HUDEP-2 (cell line): Measurements from ENCODE around the gene RCAN2.
A peak's percentile ranks its signal among the peaks of the same experiment; 100 is the strongest.
"Not testable (repeated sequence)": the region's sequence is repeated elsewhere in the genome, so short reads cannot be mapped to it uniquely, and the experiment has no call there.

ENCODE experiments used
- DNase-seq, 76 experiments: peaks; one replicate each; lab custom pipeline; 2025; ENCODE audit not compliant: unreplicated experiment in 76 of 76; lab: John Stamatoyannopoulos, UW

Gene RCAN2

DNA sequence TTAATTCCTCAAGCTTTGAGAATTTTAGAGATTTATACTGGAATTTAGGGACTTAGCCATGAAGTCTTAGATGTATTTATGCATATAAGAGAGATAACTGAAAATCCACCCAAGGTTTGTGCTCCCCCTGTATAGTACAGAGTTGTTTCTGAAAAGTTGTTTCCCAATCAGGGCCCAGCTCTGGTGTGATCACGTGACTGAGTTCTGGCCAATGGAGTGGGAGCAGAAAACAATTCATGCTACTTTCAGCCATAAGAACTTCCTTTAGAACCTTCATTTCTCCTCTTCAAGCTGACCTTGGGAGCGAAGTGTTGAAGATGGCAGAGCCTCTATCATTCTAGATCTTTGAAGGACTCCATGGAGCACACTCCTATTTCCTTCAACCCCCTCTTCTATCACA lies 151.0 kb downstream of the RCAN2 start:
- no peak for DNase-seq

DNA sequence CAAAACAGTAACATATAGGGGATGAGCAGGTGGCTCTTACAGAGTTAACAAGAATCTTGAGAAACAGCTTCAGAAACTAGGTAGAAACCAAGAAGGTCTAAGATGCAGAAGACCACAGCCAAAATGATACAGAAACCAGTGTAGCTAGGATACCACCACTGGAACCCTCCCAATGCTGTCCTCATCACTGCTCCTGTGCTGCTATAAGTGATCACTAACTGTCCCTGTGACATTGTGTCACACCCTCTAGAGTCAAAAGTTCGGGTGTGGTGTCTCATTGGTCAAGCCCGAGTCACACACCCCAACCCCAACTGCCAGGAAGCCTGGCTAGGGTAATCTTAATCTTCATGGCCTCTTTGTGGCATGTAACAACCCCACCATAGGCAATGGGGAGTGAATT lies 153.1 kb downstream of the RCAN2 start:
- DNase-seq = peak in 3 of 76 experiments; percentile 4 to 9 (median 4)

- DNase-seq = no peak
Observed at GRCh38 chr6:46334442-46334841, 156.8 kb downstream of the RCAN2 start.

DNA sequence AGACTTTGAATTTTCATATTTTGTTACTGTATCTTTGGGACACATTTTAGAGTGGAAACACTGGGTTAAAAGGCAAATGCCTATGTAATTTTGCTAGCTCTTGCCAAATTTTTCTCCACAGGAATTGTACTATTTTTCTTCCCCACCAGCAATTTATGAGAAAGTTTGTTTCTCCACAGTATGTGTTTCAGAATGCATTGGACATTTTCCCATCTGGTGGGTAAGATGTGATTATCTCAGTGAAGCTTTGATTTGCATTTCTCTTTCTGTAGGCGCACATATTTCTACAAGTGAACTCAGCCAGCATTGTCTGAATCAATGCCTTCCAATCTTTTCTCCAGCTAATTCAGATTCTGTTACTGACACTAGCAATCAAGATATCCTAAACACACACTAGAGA lies 157.8 kb downstream of the RCAN2 start:
- no peak for DNase-seq

GRCh38 chr6:46332448-46332847 lies 158.8 kb downstream of the RCAN2 start:
- DNase-seq = not testable (repeated sequence)

- no peak for DNase-seq
Observed at GRCh38 chr6:46331461-46331860, 159.8 kb downstream of the RCAN2 start.

DNA sequence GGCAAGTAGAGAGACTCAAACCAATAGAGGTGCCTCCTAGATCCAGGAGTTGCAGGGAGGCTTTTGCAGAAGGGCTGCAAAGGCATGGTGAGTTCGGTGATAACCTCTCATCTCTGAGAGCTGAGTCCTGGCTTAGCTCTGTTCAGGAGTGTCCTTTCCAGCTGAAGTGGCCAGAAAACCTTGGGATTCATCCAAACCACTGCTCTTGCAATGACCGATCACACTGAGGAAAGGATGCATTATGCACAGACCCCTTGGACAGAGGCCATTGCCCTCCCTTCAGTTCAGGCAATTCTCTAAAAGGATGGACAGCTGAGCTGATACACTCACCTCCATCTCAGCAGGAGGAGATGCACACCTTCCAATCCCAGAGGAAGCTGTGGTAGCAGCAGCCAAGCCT lies 161.7 kb downstream of the RCAN2 start:
- DNase-seq = no peak

- no peak for DNase-seq
Observed at GRCh38 chr6:46327779-46328178, 163.5 kb downstream of the RCAN2 start.

- DNase-seq = no peak
Observed at GRCh38 chr6:46325561-46326530, 165.4 kb downstream of the RCAN2 start.

DNA sequence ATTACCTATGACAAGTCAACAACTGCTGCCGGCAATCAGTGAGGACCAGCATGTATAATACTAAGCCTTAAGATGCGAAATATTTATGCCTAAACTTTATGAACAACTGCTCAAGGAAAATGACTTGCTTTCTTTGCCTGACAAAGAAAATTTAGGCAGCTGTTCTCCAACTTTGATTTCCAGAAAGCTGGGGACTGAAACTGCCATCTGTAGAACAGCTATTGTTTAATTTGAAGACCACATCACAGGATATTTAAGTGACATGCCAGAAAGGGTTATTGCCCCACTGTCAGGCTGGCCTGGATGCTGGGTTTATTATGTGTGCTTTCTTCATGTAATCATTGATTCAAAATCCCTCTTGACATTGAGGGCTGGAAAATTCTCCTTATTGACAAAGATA lies 166.5 kb downstream of the RCAN2 start:
- DNase-seq = no peak

GRCh38 chr6:46323966-46324622 lies 167.2 kb downstream of the RCAN2 start:
- DNase-seq = no peak

- no peak for DNase-seq
Observed at GRCh38 chr6:46323312-46323965, 167.8 kb downstream of the RCAN2 start.

- no peak for DNase-seq
Observed at GRCh38 chr6:46320505-46320904, 170.7 kb downstream of the RCAN2 start.

- no peak for DNase-seq
Observed at GRCh38 chr6:46315589-46315988, 175.7 kb downstream of the RCAN2 start.

- DNase-seq = no peak
Observed at GRCh38 chr6:46312654-46313053, 178.6 kb downstream of the RCAN2 start.

DNA sequence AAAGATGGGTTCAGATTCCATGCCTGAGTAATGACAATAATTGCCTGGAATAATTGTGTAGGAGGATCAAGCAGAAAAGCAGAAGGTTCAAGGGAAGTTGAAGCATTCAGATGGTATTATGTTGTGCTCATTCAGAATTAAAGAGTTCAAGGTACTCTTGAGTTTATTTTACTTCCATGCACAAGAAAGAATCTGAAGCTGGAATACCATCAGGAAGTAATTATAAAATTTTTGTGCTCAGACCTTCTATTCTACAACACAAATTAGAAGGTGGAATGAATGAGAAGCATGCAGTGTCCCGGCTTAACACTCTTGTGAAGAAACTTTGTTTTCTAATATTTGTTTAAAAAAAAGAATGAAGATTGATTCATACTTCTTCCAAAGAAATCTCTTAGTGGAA lies 181.1 kb downstream of the RCAN2 start:
- DNase-seq = no peak

- DNase-seq = no peak
Observed at GRCh38 chr6:46306431-46306830, 184.8 kb downstream of the RCAN2 start.

DNA sequence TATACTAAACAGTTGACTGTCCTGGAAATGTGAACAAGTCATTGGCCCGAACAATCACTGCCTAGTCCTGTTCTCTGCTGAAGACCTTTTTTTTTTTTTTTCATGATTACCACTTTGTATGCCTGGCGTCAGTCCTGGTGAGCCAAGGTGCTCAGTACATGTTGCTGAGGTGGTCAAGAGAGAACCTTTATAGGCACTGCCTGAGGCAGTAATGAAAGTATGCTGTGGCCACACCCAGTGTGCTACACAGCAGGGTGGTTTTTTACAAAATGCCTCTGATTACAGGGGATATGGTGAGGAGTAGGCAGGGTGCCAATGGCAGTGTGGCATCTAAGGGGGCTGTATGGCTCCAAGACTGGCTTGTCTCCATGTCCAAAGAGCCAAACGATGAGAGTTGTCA lies 185.4 kb downstream of the RCAN2 start:
- no peak for DNase-seq

GRCh38 chr6:46305236-46305635 lies 186.0 kb downstream of the RCAN2 start:
- DNase-seq = no peak

DNA sequence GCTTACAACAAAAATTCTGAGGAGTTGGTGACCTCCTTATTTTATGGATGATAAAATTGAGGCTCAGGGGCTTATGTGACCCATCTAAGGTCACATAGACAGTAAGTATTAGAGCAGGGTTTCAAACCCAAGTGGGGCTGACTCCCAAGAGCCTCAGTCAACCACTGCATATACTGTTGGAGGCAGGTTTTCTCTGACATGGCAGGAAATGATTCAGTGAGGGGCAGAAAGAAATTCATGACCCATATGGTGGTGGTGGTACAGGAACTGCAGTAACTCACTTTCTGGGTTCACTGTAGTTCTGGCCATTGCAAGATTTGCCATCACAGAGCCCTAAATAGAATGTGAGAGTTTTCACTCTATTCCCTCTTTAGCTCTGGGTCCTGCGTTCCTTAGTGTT lies 188.4 kb downstream of the RCAN2 start:
- DNase-seq = no peak

- DNase-seq = no peak
Observed at GRCh38 chr6:46302176-46302575, 189.1 kb downstream of the RCAN2 start.
